Medulla oblongata (tissue), 1 donor: ENCODE measurements around the gene SSR1.
"Not testable (repeated sequence)": the region's sequence is repeated elsewhere in the genome, so short reads cannot be mapped to it uniquely, and the experiment has no call there.

Experiments
- DNase-seq: peaks from one replicate; pipeline ENCODE4 v3.0.0-alpha.2; 2015; ENCODE audit errors: extremely low spot score

The SSR1 gene

DNA sequence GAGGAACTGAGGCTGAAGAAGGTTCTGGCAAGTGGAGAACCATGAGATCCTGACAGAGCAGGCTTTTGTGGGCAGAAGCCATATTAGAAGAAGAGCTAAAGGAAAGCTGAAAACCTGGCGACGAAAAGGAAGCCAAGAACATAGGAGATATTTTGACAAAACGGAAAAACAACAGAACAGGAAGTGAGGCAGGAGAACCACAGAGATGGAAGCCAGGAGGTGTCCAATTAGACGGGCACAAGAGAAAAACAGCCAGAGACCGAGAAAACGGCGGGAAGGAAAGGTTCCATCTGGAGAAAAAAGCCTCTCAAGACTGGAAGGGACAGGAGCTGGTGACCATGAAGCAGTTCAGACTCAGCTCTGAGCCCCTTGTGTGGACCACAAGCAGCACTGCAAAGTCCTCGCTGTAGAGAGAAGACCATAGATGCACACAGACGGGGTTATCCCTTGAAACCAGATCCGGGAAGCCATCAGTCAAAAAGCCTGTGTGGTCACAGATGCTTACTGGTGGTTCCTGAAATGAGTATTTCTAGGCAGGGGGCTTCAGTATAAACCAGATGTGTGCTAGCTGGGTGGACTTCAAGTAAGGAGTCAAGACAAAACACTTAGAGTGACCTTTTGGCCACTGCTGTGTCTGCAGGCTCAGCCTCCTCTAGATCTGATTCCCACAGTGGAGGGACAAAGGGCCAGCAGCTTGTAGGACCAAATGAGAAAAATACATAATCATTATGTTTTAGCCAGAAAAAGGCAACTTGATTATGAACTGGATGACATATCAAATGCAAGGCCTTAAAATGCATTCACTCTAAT lies 30.7 kb downstream of the SSR1 start:
- no peak for DNase-seq

- DNase-seq: no peak
Observed at GRCh38 chr6:7276199-7276524, 36.8 kb downstream of the SSR1 start.

- not testable (repeated sequence) for DNase-seq
Observed at GRCh38 chr6:7274525-7274924, 38.5 kb downstream of the SSR1 start.

DNA sequence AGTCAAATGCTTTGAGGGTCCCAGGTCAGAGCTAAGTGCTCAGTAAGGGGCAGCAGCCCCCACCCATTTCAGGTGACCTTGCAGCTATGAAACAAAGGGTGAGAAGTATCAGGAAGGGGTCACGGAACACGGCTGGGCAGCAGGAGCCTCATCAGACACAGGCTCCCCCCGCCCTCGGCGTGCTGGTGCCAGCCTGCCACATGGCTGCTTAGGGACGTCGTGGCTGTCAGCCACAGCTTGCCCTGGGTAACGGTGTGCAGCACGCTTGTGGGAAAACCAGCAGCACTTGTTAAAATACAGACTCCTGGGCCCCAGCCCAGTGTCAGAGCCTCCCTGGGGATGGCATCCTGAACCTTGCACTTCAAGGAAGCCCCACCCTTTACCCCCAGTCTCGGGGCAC lies 39.3 kb downstream of the SSR1 start:
- DNase-seq: no peak

GRCh38 chr6:7271205-7271534 lies 41.8 kb downstream of the SSR1 start:
- DNase-seq: no peak

DNA sequence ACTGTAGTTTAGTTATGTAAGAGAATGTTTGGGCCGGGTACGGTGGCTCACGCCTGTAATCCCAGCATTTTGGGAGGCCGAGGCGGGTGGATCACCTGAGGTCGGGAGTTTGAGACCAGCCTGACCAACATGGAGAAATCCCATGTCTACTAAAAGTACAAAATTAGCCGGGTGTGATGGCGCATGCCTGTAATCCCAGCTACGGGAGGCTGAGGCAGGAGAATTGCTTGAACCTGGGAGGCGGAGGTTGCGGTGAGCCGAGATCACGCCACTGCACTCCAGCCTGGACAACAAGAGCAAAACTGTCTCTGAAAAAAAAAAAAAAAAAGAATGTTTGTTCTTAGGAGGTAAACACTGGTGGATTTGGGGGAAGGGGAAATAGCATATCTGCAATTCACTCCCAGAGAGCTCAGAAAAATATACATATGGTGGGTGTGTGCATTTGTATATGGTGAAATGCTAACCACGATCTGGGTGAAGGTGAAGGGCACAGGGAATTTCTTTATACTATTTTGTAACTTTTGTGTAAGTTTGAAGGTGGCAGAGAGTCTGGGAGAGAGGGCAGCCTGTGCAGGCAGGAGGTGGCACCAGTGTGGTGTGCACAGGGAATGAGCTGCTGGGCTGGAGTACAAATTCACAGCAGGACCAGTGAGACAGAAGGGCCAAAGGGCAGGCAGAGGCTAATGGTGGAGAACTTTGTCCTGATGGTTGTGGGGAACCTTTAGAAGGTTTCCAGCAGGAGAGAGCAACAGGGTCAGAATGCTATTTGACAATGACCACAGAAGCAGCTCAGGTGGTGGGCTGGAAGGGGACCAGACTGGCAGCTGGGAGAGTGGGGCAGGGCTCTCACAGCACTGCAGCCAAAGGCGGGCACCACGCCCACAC lies 42.4 kb downstream of the SSR1 start:
- no peak for DNase-seq

GRCh38 chr6:7269816-7270215 lies 43.2 kb downstream of the SSR1 start:
- no peak for DNase-seq

DNA sequence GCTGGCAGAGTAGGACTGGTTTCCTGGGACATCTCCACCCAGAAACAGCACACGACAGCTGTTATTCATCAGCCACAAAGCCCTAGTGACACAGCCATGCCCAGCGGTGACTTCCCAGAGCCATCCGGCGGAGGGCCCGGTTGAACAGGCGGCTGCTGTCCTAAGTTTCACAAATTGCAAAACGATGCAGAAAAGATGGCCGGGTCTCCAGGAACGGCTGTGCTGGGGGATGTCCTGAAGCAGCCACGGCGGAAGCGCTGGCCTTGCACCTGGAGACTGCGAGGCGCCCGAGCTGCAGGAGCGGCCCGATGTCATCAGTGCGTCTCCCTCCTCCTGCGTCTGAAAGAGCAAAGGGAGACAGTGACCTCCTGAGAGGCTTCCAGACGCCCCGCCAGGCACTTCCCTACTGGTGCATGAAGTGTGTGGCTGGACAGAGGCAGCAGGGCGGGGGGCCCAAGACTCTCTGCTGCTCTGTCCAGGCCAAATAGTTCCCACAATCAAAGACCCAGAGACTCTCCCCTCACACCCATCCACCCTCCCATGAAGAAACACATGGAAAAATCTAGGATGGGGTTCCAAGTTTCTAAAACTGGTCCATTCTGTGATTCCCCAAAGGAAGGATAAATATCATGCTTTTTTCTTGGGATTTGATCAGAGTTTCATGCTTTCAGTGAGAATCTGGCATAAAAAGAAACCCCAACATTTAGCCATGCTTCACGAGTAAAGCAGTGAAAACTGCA lies 44.0 kb downstream of the SSR1 start:
- no peak for DNase-seq

- DNase-seq: no peak
Observed at GRCh38 chr6:7268362-7268761, 44.6 kb downstream of the SSR1 start.

DNA sequence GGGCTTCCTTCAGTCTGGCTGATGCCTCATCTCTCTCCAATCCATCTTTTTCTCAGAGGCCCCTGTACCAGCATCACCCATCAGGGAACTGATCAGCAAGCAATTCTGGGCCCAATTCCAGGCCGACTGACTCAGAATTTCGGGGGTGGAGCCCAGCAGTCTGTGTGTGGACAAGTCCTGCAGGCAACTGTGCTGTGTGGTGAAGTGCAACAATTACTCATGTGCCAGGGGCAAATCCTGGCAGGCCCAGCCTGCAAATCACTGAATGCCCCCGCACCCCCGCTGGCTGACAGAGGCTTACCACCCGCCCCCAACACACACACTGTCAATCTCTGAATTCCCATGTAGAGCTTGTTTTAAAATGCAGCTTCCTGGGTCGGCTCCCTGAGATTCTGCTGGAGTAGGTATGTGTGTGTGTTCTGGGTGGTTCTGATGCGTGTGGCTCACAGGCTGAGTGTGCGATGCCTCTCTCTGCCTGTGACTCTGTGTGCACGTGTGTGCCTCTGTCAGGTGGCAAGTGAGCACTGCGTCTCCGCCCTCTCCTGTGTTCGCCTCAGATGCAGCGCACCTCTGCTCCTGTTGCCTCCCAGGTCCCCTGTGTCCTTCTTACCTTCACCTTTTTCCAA lies 45.4 kb downstream of the SSR1 start:
- DNase-seq: no peak

GRCh38 chr6:7267071-7267465 lies 45.9 kb downstream of the SSR1 start:
- no peak for DNase-seq

GRCh38 chr6:7265385-7265726 lies 47.6 kb downstream of the SSR1 start:
- not testable (repeated sequence) for DNase-seq

GRCh38 chr6:7264686-7265384 lies 48.2 kb downstream of the SSR1 start:
- no peak for DNase-seq

GRCh38 chr6:7264041-7264440 lies 49.0 kb downstream of the SSR1 start:
- DNase-seq: no peak

GRCh38 chr6:7263519-7263805 lies 49.5 kb downstream of the SSR1 start:
- DNase-seq: not testable (repeated sequence)

GRCh38 chr6:7262746-7263518 lies 50.1 kb downstream of the SSR1 start:
- no peak for DNase-seq

DNA sequence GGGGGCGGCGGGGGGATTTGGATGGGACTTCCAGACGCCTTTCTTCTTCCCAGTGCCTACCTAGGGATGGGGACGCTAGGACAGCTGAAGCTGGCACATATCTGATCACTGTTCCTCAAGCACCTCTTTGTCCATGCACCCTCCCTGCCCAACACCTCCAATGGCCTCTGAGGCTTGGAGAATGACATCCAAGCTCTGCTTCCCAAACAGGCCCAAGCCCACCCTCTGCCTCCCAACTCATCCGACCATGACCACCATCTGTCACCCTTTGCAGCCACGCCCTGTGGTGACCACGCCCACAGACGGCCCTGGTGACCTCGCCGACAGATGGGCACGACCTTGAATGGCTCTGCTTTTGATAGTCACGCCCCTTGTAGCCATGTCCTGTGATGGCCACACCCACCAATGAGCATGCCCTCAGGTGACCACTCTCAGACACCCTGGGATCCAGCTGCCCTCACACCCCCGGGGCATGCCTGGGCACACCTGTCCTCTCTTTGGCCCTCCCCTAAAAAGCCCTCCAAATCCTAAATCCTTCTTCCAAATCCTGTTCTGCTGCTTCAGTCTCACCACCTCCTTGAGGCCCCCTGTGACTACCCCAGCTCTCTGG lies 51.0 kb downstream of the SSR1 start:
- no peak for DNase-seq

- peak; percentile 92 for DNase-seq
Observed at GRCh38 chr6:7261032-7261841, 51.8 kb downstream of the SSR1 start.

DNA sequence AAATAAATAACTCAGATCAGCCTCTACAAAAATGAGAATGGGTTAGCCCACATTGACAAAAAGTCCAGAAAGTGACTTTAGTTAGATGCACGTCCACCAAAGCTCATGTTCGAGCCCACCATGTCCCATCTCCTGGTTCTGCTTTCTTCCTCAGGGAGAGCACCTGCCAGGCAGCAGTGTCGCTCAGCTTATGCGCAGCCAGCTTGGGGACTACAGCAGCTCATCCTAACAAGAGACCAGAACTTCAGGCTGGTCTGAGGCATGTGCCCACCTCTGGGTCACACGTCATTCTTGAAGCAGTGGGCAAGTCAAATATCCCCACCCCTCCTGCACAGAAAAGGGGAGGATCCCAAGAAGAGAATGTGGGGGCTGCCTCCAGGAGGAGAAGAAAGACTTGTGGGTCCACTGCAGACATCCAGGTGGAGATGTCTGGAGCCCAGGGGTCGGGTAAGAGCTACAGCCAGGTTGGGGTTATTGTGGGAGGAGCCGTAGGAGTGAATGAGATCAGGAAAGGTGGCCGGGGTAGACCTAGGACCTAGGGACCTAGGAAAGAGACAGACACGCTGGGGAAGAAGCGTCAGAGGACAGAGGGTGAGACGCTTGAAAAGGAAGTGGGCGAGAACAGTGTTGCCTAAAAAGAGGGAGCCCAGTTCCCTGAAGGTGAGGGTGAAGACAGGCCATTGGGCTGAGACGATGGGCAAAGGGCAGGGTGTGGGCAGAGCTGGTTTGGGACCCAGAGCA lies 52.5 kb downstream of the SSR1 start:
- no peak for DNase-seq
